A673 (cell line): ENCODE data around the gene SREBF1.

Experiments
- CTCF ChIP-seq: fragments of 300-800, 200-600 bp; sonication (generic); conservative IDR thresholded peaks from 2 replicates; pipeline ENCODE4 v1.5.1; 2017; ENCODE audit warnings: low read depth, mild to moderate bottlenecking, antibody characterized with exemption, low read length, moderate library complexity, mixed read lengths
- EZH2 ChIP-seq: fragments of 200-600 bp; sonication (generic); IDR thresholded peaks from 2 replicates; pipeline ENCODE4 v1.6.1; 2017; ENCODE audit warnings: borderline replicate concordance, low read depth, mild to moderate bottlenecking, mixed read lengths, antibody characterized with exemption, low read length; ENCODE audit not compliant: poor library complexity, severe bottlenecking

- no peak for TF ChIP-seq CTCF
- TF ChIP-seq EZH2: no peak
These were observed 9.6 kb downstream of the SREBF1 start for GRCh38 chr17:17826942-17827785.
